ENCODE results near the gene GLS. TPM values are rescaled to one million over a fixed set of nuclear protein-coding genes. Genes with fewer than 3 reads are reported as not detected.

The GLS gene
- total RNA-seq, 1 donor from 2014 or later: 116 TPM

- no peak for DNase-seq (ENCODE audit: low spot score)
Observed at GRCh38 chr2:190968522-190968921, 87.9 kb downstream of the GLS start.

GRCh38 chr2:190970160-190970559 lies 89.5 kb downstream of the GLS start:
- no peak for DNase-seq (ENCODE audit: low spot score)

GRCh38 chr2:190970873-190971506 lies 90.4 kb downstream of the GLS start:
- no peak for DNase-seq (ENCODE audit: low spot score)

GRCh38 chr2:190972213-190972612 lies 91.6 kb downstream of the GLS start:
- no peak for DNase-seq (ENCODE audit: low spot score)

DNA sequence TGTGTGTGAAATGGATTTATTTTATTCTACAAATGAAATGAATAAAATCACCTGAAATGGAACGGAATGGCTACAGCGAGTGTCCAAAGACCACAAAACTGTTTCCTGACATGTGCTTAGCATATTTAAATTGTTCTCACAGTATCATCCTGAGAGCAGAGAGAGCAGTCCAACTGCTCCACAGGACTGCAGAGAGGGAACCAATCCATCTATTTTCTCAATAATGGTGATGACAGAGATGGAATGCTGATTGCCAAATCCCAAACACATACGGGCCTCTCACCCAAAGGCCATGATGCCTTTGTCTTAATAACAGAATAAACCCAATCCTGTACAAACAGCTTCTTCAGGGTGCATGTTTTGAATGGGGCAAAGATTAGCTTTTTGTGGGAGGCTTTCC lies 92.2 kb downstream of the GLS start:
- DNase-seq (ENCODE audit: low spot score): no peak

GRCh38 chr2:190973262-190973661 lies 92.6 kb downstream of the GLS start:
- no peak for DNase-seq (ENCODE audit: low spot score)

DNA sequence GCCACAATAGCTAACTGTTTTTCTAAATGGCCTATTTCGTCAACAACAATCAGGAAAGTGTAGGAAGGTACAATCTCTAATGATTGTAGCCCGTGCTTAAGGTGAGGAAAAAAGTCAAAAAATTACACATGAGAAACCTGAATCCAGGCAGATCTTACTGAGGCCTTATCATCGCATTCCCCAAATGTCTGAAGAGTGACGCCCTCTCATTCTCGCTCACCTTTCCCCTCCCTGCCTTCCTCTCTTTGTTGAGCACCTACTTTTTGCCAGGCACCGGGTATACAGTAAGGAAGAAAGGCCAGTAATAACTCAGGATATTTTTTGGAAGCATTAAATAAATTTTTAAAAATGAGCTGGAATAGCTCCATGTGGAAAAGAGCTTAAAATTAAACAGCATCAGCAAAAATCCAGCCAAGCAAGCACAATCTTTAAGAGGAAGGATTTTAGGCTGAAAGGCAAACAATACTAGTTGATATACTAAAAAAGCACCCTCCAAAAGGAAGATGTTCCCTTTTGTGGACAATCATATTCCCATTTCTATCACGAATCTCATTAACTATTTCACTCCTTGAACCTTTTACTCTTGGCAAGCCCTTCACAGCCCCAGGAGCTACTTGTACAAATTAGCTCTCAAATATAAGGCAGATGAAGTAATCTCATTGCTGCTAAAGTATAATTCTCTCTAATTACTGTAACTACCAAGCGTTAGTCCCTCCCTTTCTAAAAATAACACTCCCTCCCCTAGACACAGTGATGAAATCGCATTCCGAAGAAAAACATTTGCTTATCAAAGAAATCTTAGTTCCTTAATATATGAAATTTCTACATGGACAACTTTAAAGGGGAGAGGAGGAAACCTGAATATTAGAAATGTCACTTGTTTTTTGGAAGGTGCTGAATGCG lies 93.4 kb downstream of the GLS start:
- no peak for DNase-seq (ENCODE audit: low spot score)

- no peak for DNase-seq (ENCODE audit: low spot score)
Observed at GRCh38 chr2:190974629-190975361, 94.2 kb downstream of the GLS start.

- DNase-seq (ENCODE audit: low spot score): no peak
Observed at GRCh38 chr2:190976521-190976920, 95.9 kb downstream of the GLS start.

- no peak for DNase-seq (ENCODE audit: low spot score)
Observed at GRCh38 chr2:190977505-190977904, 96.9 kb downstream of the GLS start.

- no peak for DNase-seq (ENCODE audit: low spot score)
Observed at GRCh38 chr2:190978389-190979053, 97.9 kb downstream of the GLS start.

- DNase-seq (ENCODE audit: low spot score): no peak
Observed at GRCh38 chr2:190979906-190980629, 99.4 kb downstream of the GLS start.

- DNase-seq (ENCODE audit: low spot score): no peak
Observed at GRCh38 chr2:190980630-190981209, 100.1 kb downstream of the GLS start.

DNA sequence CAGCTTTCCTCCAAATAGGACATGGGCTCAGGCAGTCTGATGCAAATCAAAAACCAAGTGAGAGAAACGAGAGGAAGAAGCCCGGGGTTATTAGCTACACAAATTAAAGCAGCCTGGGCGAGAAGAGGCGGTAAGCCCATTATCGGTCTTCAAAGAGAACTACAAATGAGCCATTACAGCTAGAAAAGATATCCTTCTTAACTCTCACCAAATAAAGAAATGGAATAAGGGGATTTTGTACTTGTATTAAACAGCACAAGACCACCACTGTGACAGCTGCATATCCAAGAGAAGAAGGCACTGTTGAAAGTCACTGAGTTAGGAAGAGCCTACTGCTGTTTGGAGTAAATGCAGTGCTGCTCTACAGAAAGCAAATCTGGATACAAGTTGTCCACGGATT lies 100.7 kb downstream of the GLS start:
- DNase-seq (ENCODE audit: low spot score): no peak

GRCh38 chr2:190981733-190982132 lies 101.1 kb downstream of the GLS start:
- DNase-seq (ENCODE audit: low spot score): no peak

GRCh38 chr2:190982262-190983034 lies 101.8 kb downstream of the GLS start:
- no peak for DNase-seq (ENCODE audit: low spot score)

- DNase-seq (ENCODE audit: low spot score): no peak
Observed at GRCh38 chr2:190984595-190984994, 104.0 kb downstream of the GLS start.

GRCh38 chr2:190986221-190986953 lies 105.8 kb downstream of the GLS start:
- DNase-seq (ENCODE audit: low spot score): no peak

DNA sequence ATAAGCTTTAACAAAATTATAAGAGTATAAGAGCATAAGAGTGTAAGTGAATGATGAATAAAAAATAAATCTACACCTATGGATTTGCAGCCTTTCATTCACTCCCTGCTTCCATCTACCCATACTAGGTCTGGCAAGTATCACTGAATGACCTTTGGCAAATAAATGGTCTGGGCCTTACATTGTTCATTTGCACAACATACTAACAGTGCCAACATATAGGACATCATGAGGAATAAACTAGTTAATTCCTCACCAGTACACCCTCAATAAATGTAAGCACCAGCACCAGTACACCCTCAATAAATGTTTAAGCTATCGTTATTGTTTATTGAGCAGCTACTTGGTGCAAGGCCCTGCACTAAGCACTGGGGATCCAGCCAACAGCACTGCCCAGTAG lies 106.5 kb downstream of the GLS start:
- no peak for DNase-seq (ENCODE audit: low spot score)

Measured in mesenteric fat pad (tissue), 1 donor.